ENCODE data around the gene TCIRG1. TPM values are rescaled to one million over a fixed set of nuclear protein-coding genes. Genes with fewer than 3 reads are reported as not detected.
A peak's percentile ranks its signal among the peaks of the same experiment; 100 is the strongest.

The TCIRG1 gene
- total and polyA plus RNA-seq, 2 of the 13 experiments (the other 11 are each of a cell fraction or from before 2014, with no cell fraction given), result 48.0 to 69.6 TPM

DNA sequence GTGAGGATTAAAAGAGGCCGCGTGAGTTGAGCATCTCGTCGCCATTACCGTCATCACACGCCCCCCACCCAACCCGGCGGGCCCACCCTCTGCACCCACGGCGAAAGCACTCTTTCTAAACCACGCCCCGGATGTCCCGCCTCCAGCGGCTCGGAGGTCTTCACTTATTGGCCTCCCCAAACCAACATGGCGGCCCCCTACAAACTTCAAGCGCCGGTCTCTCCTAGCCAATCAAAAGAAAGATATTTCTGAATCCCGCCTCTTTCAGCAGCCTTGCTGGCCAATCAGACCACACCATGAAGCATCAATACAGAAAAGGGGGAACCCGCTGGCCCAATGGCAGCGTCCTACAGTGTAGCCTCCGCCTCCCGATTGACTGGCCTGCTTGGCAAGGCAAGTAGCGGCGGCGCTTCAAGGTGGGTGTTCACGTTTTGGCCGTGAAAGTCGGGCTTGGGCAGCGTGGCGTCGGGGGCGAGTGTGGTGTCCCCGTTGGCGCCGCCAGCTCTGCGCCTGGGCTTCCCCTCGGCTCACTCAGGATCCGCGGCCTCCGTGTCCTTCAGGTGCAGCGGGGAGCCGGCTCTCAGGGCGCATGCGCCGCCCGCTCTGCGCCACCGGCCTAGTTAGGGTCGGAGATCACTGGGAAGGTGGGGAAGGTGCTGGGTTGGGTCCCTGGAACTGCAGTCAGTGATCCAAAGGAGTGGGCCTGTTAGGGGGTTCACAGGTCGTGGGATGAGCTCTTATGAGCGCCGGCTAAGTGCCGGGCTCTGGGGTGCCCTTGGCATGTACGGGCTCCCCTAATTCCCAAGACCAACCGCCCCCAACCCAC, 8.3 kb upstream of the TCIRG1 start, which contains the start of gene NDUFS8 (continued):
- no peak for TF ChIP-seq ZNF143 (CRISPR knock-in tag; IDR thresholded peaks at IDR 0.05)
- peak; percentile 59; the same call in 1 of the 2 replicates for TF ChIP-seq KMT2B (CRISPR knock-in tag; IDR thresholded peaks at IDR 0.05)
- TF ChIP-seq ZBTB8A (CRISPR knock-in tag; IDR thresholded peaks at IDR 0.05; ENCODE audit: borderline replicate concordance, low read depth), result no peak
- TF ChIP-seq MIER3 (CRISPR knock-in tag; IDR thresholded peaks at IDR 0.05; ENCODE audit: borderline replicate concordance), result 0 out of 2 replicates have a peak, but pooled peaks have one; percentile 35
- TF ChIP-seq ZNF563 (CRISPR knock-in tag; IDR thresholded peaks at IDR 0.05), result peak; percentile 75; the same call in 1 of the 2 replicates
- TF ChIP-seq MTA3 (CRISPR knock-in tag; IDR thresholded peaks at IDR 0.05), result no peak
- no peak for TF ChIP-seq ZNF749 (CRISPR knock-in tag; IDR thresholded peaks at IDR 0.05; ENCODE audit: borderline replicate concordance)
- TF ChIP-seq ZNF549 (CRISPR knock-in tag; IDR thresholded peaks at IDR 0.05), result no peak

DNA sequence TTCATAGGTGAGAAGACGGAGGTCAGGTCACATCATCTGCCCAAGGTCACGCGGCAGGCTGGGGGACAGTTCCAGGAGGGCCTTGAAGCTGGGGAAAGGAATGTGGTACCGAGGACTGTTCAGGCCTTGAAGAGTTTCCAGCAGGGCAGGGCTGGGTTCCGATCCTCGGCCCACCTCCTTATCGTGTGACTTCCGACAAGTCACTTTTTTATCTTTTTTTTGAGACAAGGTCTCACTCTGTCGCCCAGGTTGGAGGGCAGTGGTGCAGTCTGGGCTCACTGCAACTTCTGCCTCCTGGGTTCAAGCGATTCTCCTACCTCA, 7.7 kb upstream of the TCIRG1 start:
- H3K4me3 ChIP-seq (replicated peaks in 1 of 3; ENCODE audit: insufficient read depth in 1 of 3, low read depth in 2 of 3, low read length in 3 of 3), result peak overlapping the region; percentile 78 to 84 (median 83)
- H3K4me1 ChIP-seq (ENCODE audit: insufficient read depth, low read length), result peaks cover 32% of the 10 kb centered on the region
- no peaks in the 10 kb centered on the region for H4K20me1 ChIP-seq (ENCODE audit: insufficient read depth, low read length)
- H3K79me2 ChIP-seq (ENCODE audit: insufficient read depth, low read length), result peaks cover 26% of the 10 kb centered on the region
- FAIRE-seq, result no peak
- H3K27me3 ChIP-seq (ENCODE audit: control insufficient read depth in 1 of 2, insufficient read depth in 2 of 2, low read length in 2 of 2), result no peaks in the 10 kb centered on the region; a peak in 1 of 5 replicates
- WGBS (ENCODE audit: low lambda C conversion rate), result 7% methylated on average over 10 of the region's 10 CpGs
- CTCF ChIA-PET (ENCODE audit: low intra/inter-chr PET ratio, low total read pairs), result no interaction called here
- peak overlapping the region; percentile 97 for H3K4me2 ChIP-seq (ENCODE audit: low read depth, low read length)
- H3K27ac ChIP-seq (ENCODE audit: extremely low read length, insufficient read depth, low read length), result peak overlapping the region; percentile 86
- H3K9me3 ChIP-seq (ENCODE audit: low read length), result no peaks in the 10 kb centered on the region
- intact Hi-C loops (cut with micrococcal nuclease; ENCODE audit: unreplicated experiment) (no loop called here), in situ Hi-C loops (cut with HindIII; ENCODE audit: extremely low pct_ligation_motif_present, low pct_unique_long_range_greater_than_20kb) (no loop called here)
- H3K9ac ChIP-seq (ENCODE audit: insufficient read depth, low read depth, low read length), result peak overlapping the region; percentile 96
- peaks cover 8 to 13% of the 10 kb centered on the region in 2 experiments; a peak in 3 of 5 replicates for H3K36me3 ChIP-seq (replicated peaks in 1 of 2; ENCODE audit: control insufficient read depth in 1 of 2, insufficient read depth in 2 of 2, low read length in 2 of 2)
- POLR2A ChIA-PET, result interaction anchor here (1.1 to 1.2 kb wide), 2 partner anchors 9 to 22 kb away, joined by 3 to 4 read pairs; no protein-coding TSS in a partner anchor
- no peak overlapping the region for H2AFZ ChIP-seq (ENCODE audit: low read length)
- ATAC-seq, result no peak
- DNase-seq (ENCODE audit: low spot score), result no peak
- no TSS peak for BruUV-seq (replicated peaks)
- TF ChIP-seq, protein P1, sequence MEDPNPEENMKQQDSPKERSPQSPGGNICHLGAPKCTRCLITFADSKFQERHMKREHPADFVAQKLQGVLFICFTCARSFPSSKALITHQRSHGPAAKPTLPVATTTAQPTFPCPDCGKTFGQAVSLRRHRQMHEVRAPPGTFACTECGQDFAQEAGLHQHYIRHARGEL (CRISPR knock-in tag; IDR thresholded peaks at IDR 0.05), result peak; percentile 5; the same call in 1 of the 2 replicates
- TF ChIP-seq CHD4 (IDR thresholded peaks at IDR 0.05; ENCODE audit: borderline replicate concordance, low read length) (0 out of 2 replicates have a peak, but pooled peaks have one; percentile 47), MAZ (IDR thresholded peaks at IDR 0.05; ENCODE audit: borderline replicate concordance, low read depth, low read length) (no peak), MAZ (CRISPR knock-in tag; IDR thresholded peaks at IDR 0.05; ENCODE audit: low read depth) (peak; percentile 40; the same call in 1 of the 2 replicates), ZNF337 (CRISPR knock-in tag; IDR thresholded peaks at IDR 0.05; ENCODE audit: borderline replicate concordance, low read depth) (0 out of 2 replicates have a peak, but pooled peaks have one; percentile 17), KAT8 (CRISPR knock-in tag; IDR thresholded peaks at IDR 0.05) (no peak)
- TF ChIP-seq, protein P2, sequence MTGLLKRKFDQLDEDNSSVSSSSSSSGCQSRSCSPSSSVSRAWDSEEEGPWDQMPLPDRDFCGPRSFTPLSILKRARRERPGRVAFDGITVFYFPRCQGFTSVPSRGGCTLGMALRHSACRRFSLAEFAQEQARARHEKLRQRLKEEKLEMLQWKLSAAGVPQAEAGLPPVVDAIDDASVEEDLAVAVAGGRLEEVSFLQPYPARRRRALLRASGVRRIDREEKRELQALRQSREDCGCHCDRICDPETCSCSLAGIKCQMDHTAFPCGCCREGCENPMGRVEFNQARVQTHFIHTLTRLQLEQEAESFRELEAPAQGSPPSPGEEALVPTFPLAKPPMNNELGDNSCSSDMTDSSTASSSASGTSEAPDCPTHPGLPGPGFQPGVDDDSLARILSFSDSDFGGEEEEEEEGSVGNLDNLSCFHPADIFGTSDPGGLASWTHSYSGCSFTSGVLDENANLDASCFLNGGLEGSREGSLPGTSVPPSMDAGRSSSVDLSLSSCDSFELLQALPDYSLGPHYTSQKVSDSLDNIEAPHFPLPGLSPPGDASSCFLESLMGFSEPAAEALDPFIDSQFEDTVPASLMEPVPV (CRISPR knock-in tag; IDR thresholded peaks at IDR 0.05), result no peak
- TF ChIP-seq, protein P3, sequence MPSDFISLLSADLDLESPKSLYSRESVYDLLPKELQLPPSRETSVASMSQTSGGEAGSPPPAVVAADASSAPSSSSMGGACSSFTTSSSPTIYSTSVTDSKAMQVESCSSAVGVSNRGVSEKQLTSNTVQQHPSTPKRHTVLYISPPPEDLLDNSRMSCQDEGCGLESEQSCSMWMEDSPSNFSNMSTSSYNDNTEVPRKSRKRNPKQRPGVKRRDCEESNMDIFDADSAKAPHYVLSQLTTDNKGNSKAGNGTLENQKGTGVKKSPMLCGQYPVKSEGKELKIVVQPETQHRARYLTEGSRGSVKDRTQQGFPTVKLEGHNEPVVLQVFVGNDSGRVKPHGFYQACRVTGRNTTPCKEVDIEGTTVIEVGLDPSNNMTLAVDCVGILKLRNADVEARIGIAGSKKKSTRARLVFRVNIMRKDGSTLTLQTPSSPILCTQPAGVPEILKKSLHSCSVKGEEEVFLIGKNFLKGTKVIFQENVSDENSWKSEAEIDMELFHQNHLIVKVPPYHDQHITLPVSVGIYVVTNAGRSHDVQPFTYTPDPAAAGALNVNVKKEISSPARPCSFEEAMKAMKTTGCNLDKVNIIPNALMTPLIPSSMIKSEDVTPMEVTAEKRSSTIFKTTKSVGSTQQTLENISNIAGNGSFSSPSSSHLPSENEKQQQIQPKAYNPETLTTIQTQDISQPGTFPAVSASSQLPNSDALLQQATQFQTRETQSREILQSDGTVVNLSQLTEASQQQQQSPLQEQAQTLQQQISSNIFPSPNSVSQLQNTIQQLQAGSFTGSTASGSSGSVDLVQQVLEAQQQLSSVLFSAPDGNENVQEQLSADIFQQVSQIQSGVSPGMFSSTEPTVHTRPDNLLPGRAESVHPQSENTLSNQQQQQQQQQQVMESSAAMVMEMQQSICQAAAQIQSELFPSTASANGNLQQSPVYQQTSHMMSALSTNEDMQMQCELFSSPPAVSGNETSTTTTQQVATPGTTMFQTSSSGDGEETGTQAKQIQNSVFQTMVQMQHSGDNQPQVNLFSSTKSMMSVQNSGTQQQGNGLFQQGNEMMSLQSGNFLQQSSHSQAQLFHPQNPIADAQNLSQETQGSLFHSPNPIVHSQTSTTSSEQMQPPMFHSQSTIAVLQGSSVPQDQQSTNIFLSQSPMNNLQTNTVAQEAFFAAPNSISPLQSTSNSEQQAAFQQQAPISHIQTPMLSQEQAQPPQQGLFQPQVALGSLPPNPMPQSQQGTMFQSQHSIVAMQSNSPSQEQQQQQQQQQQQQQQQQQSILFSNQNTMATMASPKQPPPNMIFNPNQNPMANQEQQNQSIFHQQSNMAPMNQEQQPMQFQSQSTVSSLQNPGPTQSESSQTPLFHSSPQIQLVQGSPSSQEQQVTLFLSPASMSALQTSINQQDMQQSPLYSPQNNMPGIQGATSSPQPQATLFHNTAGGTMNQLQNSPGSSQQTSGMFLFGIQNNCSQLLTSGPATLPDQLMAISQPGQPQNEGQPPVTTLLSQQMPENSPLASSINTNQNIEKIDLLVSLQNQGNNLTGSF (CRISPR knock-in tag; IDR thresholded peaks at IDR 0.05), result no peak

Data from HepG2 (cell line).